SK-N-SH (cell line): ENCODE data around the gene KIR2DL4. TPM values are rescaled to one million over a fixed set of nuclear protein-coding genes. Genes with fewer than 3 reads are reported as not detected.
"Not testable (repeated sequence)": the region's sequence is repeated elsewhere in the genome, so short reads cannot be mapped to it uniquely, and the experiment has no call there.

Source experiments
- CTCF ChIA-PET: fragments of 300-600, 350-600 bp; formaldehyde crosslinking; extraction: SDS; loops from one replicate; lab custom pipeline; 2021; lab: Yijun Ruan, JAX
- POLR2A ChIA-PET: fragments of 350-600 bp; sonication (Branson Sonifier 250); formaldehyde crosslinking; extraction: SDS; loops from one replicate; lab custom pipeline; 2020; ENCODE audit warnings: antibody characterized with exemption, inconsistent platforms; lab: Yijun Ruan, JAX
- DNase-seq: peaks from one replicate; pipeline ENCODE4 v3.0.0; 2012
- H2AFZ ChIP-seq: fragments of 200-600 bp; sonication (generic); 2 replicates; pipeline ENCODE4 v1.8.1; 2016; ENCODE audit warnings: antibody characterized with exemption, mild to moderate bottlenecking, low read depth
- H3F3A ChIP-seq: fragments of 200-600 bp; sonication (generic); replicated peaks from 2 replicates; pipeline ENCODE3; 2016; ENCODE audit warnings: antibody characterized with exemption, mild to moderate bottlenecking; ENCODE audit not compliant: insufficient read depth
- H3K27ac ChIP-seq, 2 experiments: fragments of 200-500 bp in 1 of 2; fragments of 200-600 bp in 1 of 2; sonication (Bioruptor generic) in 1 of 2; sonication (generic), shearing (Covaris generic) in 1 of 2; 2 replicates each; pipeline versions ENCODE4 v1.5.1 to v1.6.1; 2014 to 2016; ENCODE audit warnings: low read depth in 2 of 2, inconsistent platforms in 1 of 2, low read length in 1 of 2, mild to moderate bottlenecking in 1 of 2, mixed read lengths in 1 of 2
- H3K27me3 ChIP-seq: fragments of 200-600 bp; sonication (generic), shearing (Covaris generic); 2 replicates; pipeline ENCODE4 v1.6.1; 2016; ENCODE audit warnings: mixed run types; ENCODE audit not compliant: insufficient read depth
- H3K36me3 ChIP-seq, 2 experiments: fragments of 200-500 bp in 1 of 2; fragments of 200-600 bp in 1 of 2; sonication (Bioruptor generic) in 1 of 2; sonication (generic) in 1 of 2; replicated peaks in 1 of 2; 2 replicates each; pipeline versions ENCODE3 to v1.5.1; 2014 to 2016; ENCODE audit warnings: low read length in 1 of 2, mild to moderate bottlenecking in 1 of 2; ENCODE audit not compliant: insufficient read depth in 2 of 2, control insufficient read depth in 1 of 2
- H3K4me1 ChIP-seq, 2 experiments: fragments of 200-500 bp in 1 of 2; fragments of 200-600 bp in 1 of 2; sonication (Bioruptor generic) in 1 of 2; sonication (generic), shearing (Covaris generic) in 1 of 2; 2 replicates each; pipeline versions ENCODE4 v1.5.1 to v1.6.1; 2014 to 2016; ENCODE audit warnings: low read depth in 1 of 2, low read length in 1 of 2, mixed run types in 1 of 2; ENCODE audit not compliant: insufficient read depth in 2 of 2, control insufficient read depth in 1 of 2
- H3K4me2 ChIP-seq: fragments of 200-600 bp; sonication (generic), shearing (Covaris generic); 2 replicates; pipeline ENCODE4 v1.6.1; 2017; ENCODE audit warnings: mixed run types
- H3K4me3 ChIP-seq, 2 experiments: fragments of 200-500 bp in 1 of 2; fragments of 200-600 bp in 1 of 2; sonication (Bioruptor generic) in 1 of 2; sonication (generic), shearing (Covaris generic) in 1 of 2; 2 replicates each; pipeline versions ENCODE4 v1.5.1 to v1.8.1; 2014 to 2016; ENCODE audit warnings: low read depth in 2 of 2, inconsistent platforms in 1 of 2, low read length in 1 of 2, mild to moderate bottlenecking in 1 of 2, mixed read lengths in 1 of 2, moderate library complexity in 1 of 2
- H3K79me2 ChIP-seq: fragments of 200-600 bp; sonication (generic); 2 replicates; pipeline ENCODE4 v1.8.1; 2017; ENCODE audit warnings: mild to moderate bottlenecking; ENCODE audit not compliant: insufficient read depth
- H3K9ac ChIP-seq: fragments of 200-600 bp; sonication (generic); 2 replicates; pipeline ENCODE4 v1.6.1; 2017; ENCODE audit warnings: mixed run types
- H3K9me2 ChIP-seq: fragments of 200-600 bp; sonication (generic); 2 replicates; pipeline ENCODE4 v1.6.1; 2017; ENCODE audit warnings: mixed run types
- H3K9me3 ChIP-seq: fragments of 200-600 bp; sonication (generic); 2 replicates; pipeline ENCODE4 v1.6.1; 2017; ENCODE audit warnings: mixed run types, mild to moderate bottlenecking, moderate library complexity
- H4K20me1 ChIP-seq: fragments of 200-600 bp; sonication (generic); 2 replicates; pipeline ENCODE4 v1.6.1; 2017; ENCODE audit warnings: mild to moderate bottlenecking, mixed run types; ENCODE audit not compliant: insufficient read depth
- WGBS: methylation state at CpG from one replicate; pipeline ENCODE4 v1.1.6; 2017; ENCODE audit warnings: low lambda C conversion rate; 5-methylcytosine and 5-hydroxymethylcytosine counted together
- polyA plus RNA-seq, 3 experiments: library from polyadenylated mRNA; depleted of rRNA; stranded (reverse); fragments of >200 nt; gene quantifications; 2 replicates each; pipeline ENCODE4 v1.2.3, GENCODE V29; 2012

The KIR2DL4 gene
- polyA plus RNA-seq, 1 of the 3 experiments (the other 2 are of a cell fraction), result not detected

- H3K4me1 ChIP-seq, H3K4me2 ChIP-seq, H3K27me3 ChIP-seq, H3K9me3 ChIP-seq, H3K9ac ChIP-seq, H3K4me3 ChIP-seq, H3K36me3 ChIP-seq, H4K20me1 ChIP-seq, CTCF ChIA-PET, H3K27ac ChIP-seq, H2AFZ ChIP-seq, H3F3A ChIP-seq, H3K9me2 ChIP-seq, DNase-seq, POLR2A ChIA-PET, H3K79me2 ChIP-seq: not testable (repeated sequence)
- WGBS, result 2% methylated on average over 6 of the region's 6 CpGs
These were observed 44.8 kb upstream of the KIR2DL4 start for GRCh38 chr19:54758577-54758976.

GRCh38 chr19:54764219-54764618 lies 39.2 kb upstream of the KIR2DL4 start:
- WGBS, result 0% methylated on average over 8 of the region's 8 CpGs
- POLR2A ChIA-PET, result not testable (repeated sequence)

GRCh38 chr19:54766464-54766863 lies 36.9 kb upstream of the KIR2DL4 start:
- H3K4me3 ChIP-seq, POLR2A ChIA-PET, H3F3A ChIP-seq, H3K9me3 ChIP-seq, CTCF ChIA-PET, DNase-seq, H3K4me2 ChIP-seq, H3K27ac ChIP-seq, H3K27me3 ChIP-seq, H3K9ac ChIP-seq, H3K9me2 ChIP-seq, H4K20me1 ChIP-seq, H3K4me1 ChIP-seq, H2AFZ ChIP-seq, H3K79me2 ChIP-seq, H3K36me3 ChIP-seq: not testable (repeated sequence)
- 0% methylated on average over 4 of the region's 4 CpGs for WGBS

More at GRCh38 chr19:54764219-54764618, 39.2 kb upstream of the KIR2DL4 start:
- H3K4me1 ChIP-seq, H3K9ac ChIP-seq, H3K27ac ChIP-seq, DNase-seq, H3F3A ChIP-seq, H3K4me3 ChIP-seq, H2AFZ ChIP-seq, H3K4me2 ChIP-seq, H3K36me3 ChIP-seq, CTCF ChIA-PET, H4K20me1 ChIP-seq, H3K79me2 ChIP-seq, H3K27me3 ChIP-seq, H3K9me3 ChIP-seq, H3K9me2 ChIP-seq: not testable (repeated sequence)

- POLR2A ChIA-PET, H3K36me3 ChIP-seq, H2AFZ ChIP-seq, H3K9me2 ChIP-seq, H3K9ac ChIP-seq, H3K9me3 ChIP-seq, H3K4me1 ChIP-seq, H3K79me2 ChIP-seq, H3K4me3 ChIP-seq, DNase-seq, H3K27me3 ChIP-seq, H4K20me1 ChIP-seq, H3K27ac ChIP-seq, CTCF ChIA-PET, H3F3A ChIP-seq, H3K4me2 ChIP-seq: not testable (repeated sequence)
- 48% methylated on average over 14 of the region's 15 CpGs for WGBS
These were observed 33.8 kb upstream of the KIR2DL4 start, which contains the start of gene KIR2DL1 for GRCh38 chr19:54769646-54770045. KIR2DL1 (plus strand) TSS chr19:54769793; CDS start chr19:54769851, 58 bp downstream.

DNA sequence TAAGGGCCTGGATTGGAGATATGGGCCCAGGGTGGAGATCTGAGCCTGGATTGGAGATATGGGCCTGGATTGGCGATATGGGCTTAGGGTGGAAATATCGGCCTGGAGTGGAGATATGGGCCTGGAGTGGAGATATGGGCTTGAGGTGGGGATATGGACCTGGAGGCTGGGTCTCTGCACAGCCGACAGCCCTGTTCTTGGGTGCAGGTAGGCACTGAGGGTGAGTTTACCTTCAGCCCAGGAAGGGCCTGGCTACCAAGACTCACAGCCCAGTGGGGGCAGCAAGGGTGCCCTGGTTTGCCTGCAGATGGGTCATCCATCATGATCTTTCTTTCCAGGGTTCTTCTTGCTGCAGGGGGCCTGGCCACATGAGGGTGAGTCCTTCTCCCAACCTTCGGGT lies 32.9 kb upstream of the KIR2DL4 start:
- H3K36me3 ChIP-seq, H3K4me2 ChIP-seq, H2AFZ ChIP-seq, CTCF ChIA-PET, H3K9me2 ChIP-seq, H3F3A ChIP-seq, H3K79me2 ChIP-seq, H3K4me3 ChIP-seq, H4K20me1 ChIP-seq, H3K27me3 ChIP-seq, H3K4me1 ChIP-seq, DNase-seq, H3K9ac ChIP-seq, POLR2A ChIA-PET, H3K9me3 ChIP-seq, H3K27ac ChIP-seq: not testable (repeated sequence)
- WGBS, result 4% methylated on average over 3 of the region's 4 CpGs

GRCh38 chr19:54771018-54771960 lies 32.1 kb upstream of the KIR2DL4 start:
- H3K27ac ChIP-seq, H2AFZ ChIP-seq, H3K79me2 ChIP-seq, H3K9me2 ChIP-seq, H3K4me1 ChIP-seq, H4K20me1 ChIP-seq, POLR2A ChIA-PET, CTCF ChIA-PET, H3K9me3 ChIP-seq, DNase-seq, H3K27me3 ChIP-seq, H3K36me3 ChIP-seq, H3K4me2 ChIP-seq, H3K9ac ChIP-seq, H3K4me3 ChIP-seq, H3F3A ChIP-seq: not testable (repeated sequence)
- WGBS, result under 1% methylated on average over 12 of the region's 15 CpGs
